HG02678 (cell line): Measurements from ENCODE around the gene OR1G1.
"Not testable (repeated sequence)": the region's sequence is repeated elsewhere in the genome, so short reads cannot be mapped to it uniquely, and the experiment has no call there.

ENCODE experiments used
- ATAC-seq: cut with Tn5 transposase; IDR thresholded peaks from one replicate; pipeline ENCODE4 v1.9.1; 2021; ENCODE audit warnings: mild to moderate bottlenecking, moderate library complexity; ENCODE audit not compliant: unreplicated experiment

The OR1G1 gene

DNA sequence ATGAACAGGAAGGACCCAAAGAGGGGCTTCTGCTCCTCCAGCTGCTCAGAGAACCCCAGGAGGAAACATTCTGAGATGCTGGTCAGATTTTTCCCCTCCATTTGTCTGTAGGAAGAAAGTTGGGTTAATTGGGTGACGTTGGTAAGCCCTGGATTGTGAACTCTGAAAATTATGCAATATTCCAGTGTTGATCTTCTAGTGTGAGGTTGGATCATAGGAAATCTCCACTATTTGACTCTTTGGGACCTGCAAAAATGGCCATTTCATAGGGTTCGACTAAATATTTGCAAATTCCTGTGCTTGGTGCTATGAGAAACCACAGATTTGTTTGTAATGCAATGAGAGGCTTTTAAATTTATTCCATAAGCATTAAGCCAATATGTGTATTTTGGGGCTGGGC is at the start of gene OR1G1:
TSS of gene OR1G1 (minus strand) at position 101 of the 400 bp plus-strand sequence. CDS start at position 101, 0 bp downstream.
- no peak for ATAC-seq

DNA sequence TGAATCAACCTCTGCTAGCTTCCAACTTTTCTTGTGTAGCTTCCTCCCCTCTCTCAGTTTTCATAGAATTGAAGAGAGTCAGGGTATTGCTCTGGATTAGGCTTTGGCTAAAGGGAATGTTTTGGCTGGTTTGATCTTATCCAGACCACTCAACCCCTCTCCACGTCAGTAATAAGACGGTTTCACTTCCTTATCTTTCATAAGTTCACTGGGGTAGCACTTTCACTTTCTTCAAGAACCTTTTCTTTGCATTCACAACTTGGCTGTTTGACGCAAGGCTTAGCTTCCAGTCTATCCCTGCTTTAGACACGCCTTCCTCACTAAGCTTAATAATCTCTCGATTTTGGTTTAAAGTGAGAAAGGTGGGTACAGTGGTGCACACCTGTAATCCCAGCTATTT is 40.2 kb upstream of the OR1G1 start:
- no peak for ATAC-seq

DNA sequence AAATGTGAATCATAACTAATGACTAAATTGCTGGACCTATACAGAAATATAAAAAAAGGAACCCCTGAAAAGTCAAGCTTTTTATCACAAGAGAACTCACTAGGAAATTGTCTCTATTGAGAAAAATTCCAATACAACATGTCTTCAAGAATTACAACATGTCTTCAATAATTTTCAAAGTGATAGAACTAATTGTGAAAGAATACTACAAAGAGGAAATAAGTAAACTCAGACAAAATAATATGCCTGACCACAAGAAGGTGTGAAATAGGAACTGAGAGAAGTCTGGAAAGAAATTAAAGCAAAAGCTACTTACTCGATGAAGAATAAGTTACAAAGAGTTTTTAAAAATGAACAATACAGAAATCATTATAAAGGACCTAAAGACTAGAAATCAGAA is 29.9 kb upstream of the OR1G1 start:
- ATAC-seq: no peak

DNA sequence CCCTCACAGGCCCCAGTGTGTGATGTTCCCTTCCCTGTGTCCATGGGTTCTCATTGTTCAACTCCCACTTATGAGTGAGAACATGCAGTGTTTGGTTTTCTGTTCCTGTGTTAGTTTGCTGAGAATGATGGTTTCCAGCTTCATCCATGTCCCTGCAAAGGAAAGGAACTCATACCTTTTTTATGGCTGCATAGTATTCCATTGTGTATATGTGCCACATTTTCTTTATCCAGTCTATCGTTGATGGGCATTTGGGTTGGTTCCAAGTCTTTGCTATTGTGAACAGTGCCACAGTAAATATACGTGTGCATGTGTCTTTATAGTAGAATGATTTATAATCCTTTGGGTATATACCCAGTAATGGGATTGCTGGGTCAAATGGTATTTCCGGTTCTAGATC is 10.1 kb upstream of the OR1G1 start:
- ATAC-seq: not testable (repeated sequence)

DNA sequence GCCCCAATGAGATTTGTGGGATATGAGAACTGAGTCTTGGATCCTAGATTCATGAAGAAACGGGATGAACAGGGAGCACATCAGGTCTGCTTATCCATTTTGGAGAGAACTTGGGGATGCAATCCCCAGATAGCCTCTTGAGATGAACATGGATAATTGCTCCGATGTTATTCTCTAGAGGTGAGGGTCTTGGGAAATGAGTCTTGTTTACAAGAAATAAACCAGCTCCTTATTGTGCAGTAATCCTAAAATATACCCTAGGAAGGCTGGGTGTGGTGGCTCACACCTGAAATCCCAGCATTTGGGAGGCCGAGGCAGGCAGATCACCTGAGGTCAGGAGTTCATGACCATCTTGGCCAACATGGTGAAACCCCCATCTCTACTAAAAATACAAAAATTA is 23.0 kb downstream of the OR1G1 start, which contains the start of gene OR1D2:
TSS of gene OR1D2 (minus strand) at position 101 of the 400 bp plus-strand sequence. CDS start 11,426 bp downstream, outside the sequence.
- no peak for ATAC-seq
